ENCODE results near the gene GPR39.

GPR39 gene

GRCh38 chr2:132540166-132540565 lies 123.6 kb downstream of the GPR39 start:
- no peak for DNase-seq (ENCODE audit: low read depth)
- in situ Hi-C loops (cut with HindIII; ENCODE audit: low sequenced_read_pairs) = no loop called here
- TF ChIP-seq, protein P1, sequence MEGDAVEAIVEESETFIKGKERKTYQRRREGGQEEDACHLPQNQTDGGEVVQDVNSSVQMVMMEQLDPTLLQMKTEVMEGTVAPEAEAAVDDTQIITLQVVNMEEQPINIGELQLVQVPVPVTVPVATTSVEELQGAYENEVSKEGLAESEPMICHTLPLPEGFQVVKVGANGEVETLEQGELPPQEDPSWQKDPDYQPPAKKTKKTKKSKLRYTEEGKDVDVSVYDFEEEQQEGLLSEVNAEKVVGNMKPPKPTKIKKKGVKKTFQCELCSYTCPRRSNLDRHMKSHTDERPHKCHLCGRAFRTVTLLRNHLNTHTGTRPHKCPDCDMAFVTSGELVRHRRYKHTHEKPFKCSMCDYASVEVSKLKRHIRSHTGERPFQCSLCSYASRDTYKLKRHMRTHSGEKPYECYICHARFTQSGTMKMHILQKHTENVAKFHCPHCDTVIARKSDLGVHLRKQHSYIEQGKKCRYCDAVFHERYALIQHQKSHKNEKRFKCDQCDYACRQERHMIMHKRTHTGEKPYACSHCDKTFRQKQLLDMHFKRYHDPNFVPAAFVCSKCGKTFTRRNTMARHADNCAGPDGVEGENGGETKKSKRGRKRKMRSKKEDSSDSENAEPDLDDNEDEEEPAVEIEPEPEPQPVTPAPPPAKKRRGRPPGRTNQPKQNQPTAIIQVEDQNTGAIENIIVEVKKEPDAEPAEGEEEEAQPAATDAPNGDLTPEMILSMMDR (IDR thresholded peaks at IDR 0.05; ENCODE audit: low read depth, low read length, missing control alignments) = no peak
- H3K4me3 ChIP-seq (ENCODE audit: low read depth, low read length) = no peak overlapping the region

DNA sequence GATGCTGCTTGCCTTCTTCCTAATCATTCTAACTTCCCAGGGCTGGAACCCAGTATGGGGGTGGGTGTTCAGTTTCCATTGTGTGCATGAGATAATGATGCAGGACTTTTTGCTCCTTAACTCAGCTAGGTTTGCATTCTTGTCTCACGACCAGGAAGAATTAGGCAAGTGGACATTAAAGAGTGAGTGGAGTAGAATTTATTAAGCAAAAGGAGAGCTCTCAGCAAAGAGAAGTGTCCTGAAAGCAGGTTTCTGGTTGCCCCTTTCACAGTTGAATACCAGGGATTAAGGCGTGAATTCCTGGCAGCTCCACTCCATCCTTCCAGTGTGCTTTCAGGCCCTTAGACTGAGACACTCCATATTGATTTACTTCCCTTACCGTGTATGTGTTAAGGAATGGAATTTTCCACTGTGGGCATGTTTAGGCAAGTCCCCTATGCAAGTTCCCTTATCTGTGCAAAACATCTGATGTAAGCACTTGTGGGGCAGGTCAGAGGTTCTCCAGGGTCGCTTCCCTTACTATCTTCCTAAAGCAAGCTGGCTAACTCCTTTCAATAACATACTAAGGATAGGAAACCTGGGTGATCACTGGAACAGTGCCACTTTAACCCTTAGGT lies 126.5 kb downstream of the GPR39 start:
- TF ChIP-seq, protein P1 (IDR thresholded peaks at IDR 0.05; ENCODE audit: low read depth, low read length, missing control alignments) = no peak
- in situ Hi-C loops (cut with HindIII; ENCODE audit: low sequenced_read_pairs) = no loop called here
- no peak for DNase-seq (ENCODE audit: low read depth)
- no peak overlapping the region for H3K4me3 ChIP-seq (ENCODE audit: low read depth, low read length)

DNA sequence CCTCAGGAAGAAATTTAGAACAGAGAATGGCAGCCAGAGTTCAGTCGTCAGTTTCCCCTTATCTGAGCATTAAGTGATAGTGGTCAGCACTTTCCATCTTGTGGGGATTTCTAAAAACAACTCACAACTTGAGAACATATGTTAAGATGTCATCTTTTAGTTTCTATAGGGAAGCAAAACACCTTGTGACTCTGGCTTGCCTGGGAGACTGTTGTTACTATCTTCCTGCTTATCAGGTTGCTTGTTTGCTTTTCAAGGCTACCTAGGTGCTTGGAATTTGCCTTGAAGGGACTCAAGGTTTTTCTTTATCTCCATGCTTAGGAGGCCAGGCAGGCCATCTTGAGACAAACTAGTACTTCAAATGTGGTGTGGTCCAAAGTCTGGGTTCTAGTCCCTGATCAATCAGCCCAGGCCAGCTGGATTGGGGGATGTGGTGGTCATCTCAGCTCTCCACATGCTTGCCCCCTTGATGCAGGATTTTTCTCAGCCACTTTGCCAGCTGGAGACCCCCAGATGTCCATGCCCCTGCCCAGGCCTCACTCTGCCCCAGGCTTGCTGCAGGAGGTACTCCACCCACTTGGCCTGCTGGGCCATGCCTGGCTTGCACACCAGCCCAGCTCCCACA lies 127.5 kb downstream of the GPR39 start:
- TF ChIP-seq, protein P1 (IDR thresholded peaks at IDR 0.05; ENCODE audit: low read depth, low read length, missing control alignments) = no peak
- in situ Hi-C loops (cut with HindIII; ENCODE audit: low sequenced_read_pairs) = no loop called here

GRCh38 chr2:132547090-132547687 lies 130.6 kb downstream of the GPR39 start:
- DNase-seq (ENCODE audit: low read depth) = peak; percentile 75
- no peak overlapping the region for H3K4me3 ChIP-seq (ENCODE audit: low read depth, low read length)
- TF ChIP-seq, protein P1 (IDR thresholded peaks at IDR 0.05; ENCODE audit: low read depth, low read length, missing control alignments) = peak; percentile 70
- in situ Hi-C loops (cut with HindIII; ENCODE audit: low sequenced_read_pairs) = no loop called here

More for the DNA sequence above, 127.5 kb downstream of the GPR39 start:
- no peak overlapping the region for H3K4me3 ChIP-seq (ENCODE audit: low read depth, low read length)
- no peak for DNase-seq (ENCODE audit: low read depth)

DNA sequence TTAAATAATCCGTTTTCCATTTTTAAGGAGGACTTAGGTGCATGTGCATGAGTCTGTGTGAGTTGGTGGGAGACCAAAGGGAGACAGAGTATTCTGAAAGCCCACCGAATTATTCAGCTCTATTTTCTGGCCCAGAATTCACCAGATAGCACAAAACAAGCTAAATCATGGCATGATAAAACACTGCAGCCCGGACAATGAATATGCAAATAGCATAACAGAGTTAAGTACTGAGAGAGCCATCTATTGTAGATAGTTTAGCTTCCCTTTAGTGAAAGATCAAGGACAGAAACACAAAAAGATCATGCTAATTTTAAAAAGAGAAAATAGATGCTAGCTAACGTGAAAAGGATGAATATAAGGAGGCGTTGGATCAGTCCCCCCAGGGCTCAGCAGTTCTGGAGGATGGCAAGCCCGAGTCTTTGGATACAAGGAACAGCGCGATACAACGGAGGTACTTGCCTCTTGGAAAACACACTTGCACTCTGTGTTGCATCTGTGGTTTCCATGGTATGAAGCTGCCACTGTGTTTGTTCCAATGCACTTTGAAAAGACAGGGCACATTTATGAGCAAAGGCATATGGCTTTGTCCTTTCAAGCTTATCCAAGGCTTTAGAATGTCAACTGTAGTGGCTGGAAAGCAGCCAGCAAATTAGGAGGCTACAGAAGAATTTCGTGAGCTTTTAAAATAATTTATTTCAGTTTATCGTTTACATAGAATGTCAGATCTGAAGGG lies 133.5 kb downstream of the GPR39 start:
- in situ Hi-C loops (cut with HindIII; ENCODE audit: low sequenced_read_pairs) = no loop called here
- DNase-seq (ENCODE audit: low read depth) = no peak
- TF ChIP-seq, protein P1 (IDR thresholded peaks at IDR 0.05; ENCODE audit: low read depth, low read length, missing control alignments) = no peak
- H3K4me3 ChIP-seq (ENCODE audit: low read depth, low read length) = no peak overlapping the region

- H3K4me3 ChIP-seq (ENCODE audit: low read depth, low read length) = no peak overlapping the region
- in situ Hi-C loops (cut with HindIII; ENCODE audit: low sequenced_read_pairs) = no loop called here
- DNase-seq (ENCODE audit: low read depth) = no peak
- TF ChIP-seq, protein P1 (IDR thresholded peaks at IDR 0.05; ENCODE audit: low read depth, low read length, missing control alignments) = no peak
Measured at GRCh38 chr2:132550946-132551345, 134.3 kb downstream of the GPR39 start.

Data from astrocyte of the cerebellum (primary cell).